SK-N-SH (cell line): ENCODE measurements around the gene SNIP1.

Experiments used
- CHD2 ChIP-seq: fragments of 150-350 bp; IDR thresholded peaks from 2 replicates; pipeline ENCODE4 v1.6.1; 2018; ENCODE audit warnings: low read length; ENCODE audit not compliant: partially characterized antibody
- ELF1 ChIP-seq: IDR thresholded peaks from 2 replicates; pipeline ENCODE4 v1.4.0; 2012
- EZH2phosphoT487 ChIP-seq: fragments of 200-600 bp; sonication (generic); IDR thresholded peaks from 2 replicates; pipeline ENCODE4 v1.6.1; 2017; ENCODE audit warnings: low read depth, mixed run types, mild to moderate bottlenecking, antibody characterized with exemption, moderate library complexity, borderline replicate concordance
- JUND ChIP-seq: IDR thresholded peaks from 2 replicates; pipeline ENCODE4 v1.4.0; 2012
- NRF1 ChIP-seq: IDR thresholded peaks from 2 replicates; pipeline ENCODE4 v1.6.1; 2012; ENCODE audit warnings: low read depth, mild to moderate bottlenecking, low read length
- POLR2AphosphoS5 ChIP-seq: IDR thresholded peaks from 2 replicates; pipeline ENCODE4 v1.6.1; 2012; ENCODE audit warnings: low read depth, low read length
- RCOR1 ChIP-seq: fragments of 150-350 bp; IDR thresholded peaks from 2 replicates; pipeline ENCODE4 v1.6.1; 2017; ENCODE audit warnings: antibody characterized with exemption, low read length
- TF ChIP-seq, protein P1 (sequence below): fragments of 200-600 bp; sonication (generic); IDR thresholded peaks from 2 replicates; pipeline ENCODE4 v1.6.1; 2017; ENCODE audit warnings: antibody characterized with exemption, mild to moderate bottlenecking, moderate library complexity
- TF ChIP-seq, protein P2 (sequence below): fragments of 150-350 bp; IDR thresholded peaks from 2 replicates; pipeline ENCODE4 v1.6.1; 2017; ENCODE audit warnings: antibody characterized with exemption, low read length, low read depth, borderline replicate concordance

DNA sequence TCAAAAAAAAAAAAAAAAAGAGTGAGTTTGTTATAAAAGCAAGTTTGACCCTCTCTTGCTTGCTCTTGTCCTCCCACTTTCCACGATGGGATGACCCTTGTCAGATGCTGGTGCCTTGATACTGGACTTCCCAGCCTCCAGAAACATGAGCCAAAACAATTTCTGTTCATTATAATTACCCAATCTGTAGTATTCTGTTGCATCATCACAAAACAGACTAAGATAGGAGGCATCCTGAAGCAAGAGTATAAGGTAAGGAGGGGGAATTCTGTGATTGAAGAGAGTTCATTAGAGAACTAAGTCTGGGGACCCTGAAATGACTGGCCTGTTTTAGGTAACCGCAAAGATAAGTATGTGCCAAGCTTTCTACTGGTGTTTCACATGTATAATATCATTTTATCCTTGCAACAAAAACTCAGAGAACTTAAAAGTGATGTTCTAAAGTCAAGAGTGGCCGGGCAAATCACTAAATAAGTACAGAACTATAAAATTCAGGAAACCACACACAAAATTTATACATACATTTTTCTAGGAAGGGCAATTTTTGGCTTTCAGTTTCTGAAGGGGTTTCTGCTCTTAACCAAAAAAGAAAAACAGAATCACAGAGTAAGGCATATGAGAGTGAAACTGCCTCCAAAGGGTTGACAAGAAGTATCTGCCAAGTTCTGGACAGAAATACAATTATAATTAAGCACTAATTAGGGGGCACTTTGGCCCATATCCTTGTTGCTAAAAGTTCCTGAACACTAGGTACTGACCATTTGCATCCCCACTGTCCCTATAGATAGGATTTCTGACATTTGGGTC is 16.6 kb upstream of the SNIP1 start:
- TF ChIP-seq, protein P1, sequence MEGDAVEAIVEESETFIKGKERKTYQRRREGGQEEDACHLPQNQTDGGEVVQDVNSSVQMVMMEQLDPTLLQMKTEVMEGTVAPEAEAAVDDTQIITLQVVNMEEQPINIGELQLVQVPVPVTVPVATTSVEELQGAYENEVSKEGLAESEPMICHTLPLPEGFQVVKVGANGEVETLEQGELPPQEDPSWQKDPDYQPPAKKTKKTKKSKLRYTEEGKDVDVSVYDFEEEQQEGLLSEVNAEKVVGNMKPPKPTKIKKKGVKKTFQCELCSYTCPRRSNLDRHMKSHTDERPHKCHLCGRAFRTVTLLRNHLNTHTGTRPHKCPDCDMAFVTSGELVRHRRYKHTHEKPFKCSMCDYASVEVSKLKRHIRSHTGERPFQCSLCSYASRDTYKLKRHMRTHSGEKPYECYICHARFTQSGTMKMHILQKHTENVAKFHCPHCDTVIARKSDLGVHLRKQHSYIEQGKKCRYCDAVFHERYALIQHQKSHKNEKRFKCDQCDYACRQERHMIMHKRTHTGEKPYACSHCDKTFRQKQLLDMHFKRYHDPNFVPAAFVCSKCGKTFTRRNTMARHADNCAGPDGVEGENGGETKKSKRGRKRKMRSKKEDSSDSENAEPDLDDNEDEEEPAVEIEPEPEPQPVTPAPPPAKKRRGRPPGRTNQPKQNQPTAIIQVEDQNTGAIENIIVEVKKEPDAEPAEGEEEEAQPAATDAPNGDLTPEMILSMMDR, result no peak
- no peak for TF ChIP-seq NRF1
- TF ChIP-seq JUND, result no peak
- no peak for TF ChIP-seq EZH2phosphoT487
- no peak for TF ChIP-seq RCOR1
- TF ChIP-seq, protein P2, sequence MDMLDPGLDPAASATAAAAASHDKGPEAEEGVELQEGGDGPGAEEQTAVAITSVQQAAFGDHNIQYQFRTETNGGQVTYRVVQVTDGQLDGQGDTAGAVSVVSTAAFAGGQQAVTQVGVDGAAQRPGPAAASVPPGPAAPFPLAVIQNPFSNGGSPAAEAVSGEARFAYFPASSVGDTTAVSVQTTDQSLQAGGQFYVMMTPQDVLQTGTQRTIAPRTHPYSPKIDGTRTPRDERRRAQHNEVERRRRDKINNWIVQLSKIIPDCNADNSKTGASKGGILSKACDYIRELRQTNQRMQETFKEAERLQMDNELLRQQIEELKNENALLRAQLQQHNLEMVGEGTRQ, result no peak
- TF ChIP-seq ELF1, result no peak
- no peak for TF ChIP-seq CHD2
- TF ChIP-seq POLR2AphosphoS5, result no peak
